ENCODE results near the gene SGSM2.

The SGSM2 gene

DNA sequence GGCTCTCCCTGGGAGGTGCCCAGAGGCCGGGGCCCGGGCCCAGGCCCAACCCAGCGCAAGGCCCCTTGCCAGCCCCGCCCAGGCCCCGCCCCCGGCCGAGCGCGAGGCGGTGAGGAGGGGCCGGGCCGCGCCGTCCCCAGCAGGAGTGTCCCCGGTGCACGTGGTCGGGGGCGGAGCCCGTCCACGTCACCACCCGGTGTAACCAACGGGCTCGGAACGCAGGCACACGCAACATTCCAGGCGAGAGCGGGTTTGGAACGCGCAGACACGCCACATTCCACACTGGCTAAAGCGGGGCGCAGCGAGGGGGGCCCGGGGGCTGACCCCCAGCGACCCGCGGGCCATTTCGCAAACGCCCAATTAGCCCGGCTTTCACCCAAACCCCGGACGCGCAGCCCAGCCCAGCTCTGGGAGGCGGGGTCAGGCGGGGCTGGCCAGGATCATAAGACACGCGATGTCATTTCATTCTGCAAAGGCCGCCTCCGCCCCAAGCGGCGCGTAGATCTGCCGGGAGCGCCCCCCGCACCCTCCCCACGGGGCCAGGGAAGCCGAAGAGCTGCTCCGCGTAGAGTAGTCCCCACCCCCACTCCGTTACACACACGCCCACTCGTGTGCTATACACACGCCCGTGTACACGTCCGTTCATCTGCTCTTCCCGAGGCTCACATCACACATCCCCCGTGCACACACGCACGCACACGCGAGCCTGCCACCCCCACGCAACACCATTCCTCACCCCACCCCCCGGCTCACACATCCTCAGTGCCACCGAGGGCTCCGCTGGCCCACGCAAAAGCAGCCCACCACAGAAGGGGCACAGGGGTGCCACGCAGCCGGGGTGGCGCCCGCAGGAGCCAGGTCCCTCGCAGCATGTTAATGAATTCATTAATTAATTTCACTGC is 62.5 kb downstream of the SGSM2 start:
- DNase-seq (ENCODE audit: low spot score) = peak; percentile 84

DNA sequence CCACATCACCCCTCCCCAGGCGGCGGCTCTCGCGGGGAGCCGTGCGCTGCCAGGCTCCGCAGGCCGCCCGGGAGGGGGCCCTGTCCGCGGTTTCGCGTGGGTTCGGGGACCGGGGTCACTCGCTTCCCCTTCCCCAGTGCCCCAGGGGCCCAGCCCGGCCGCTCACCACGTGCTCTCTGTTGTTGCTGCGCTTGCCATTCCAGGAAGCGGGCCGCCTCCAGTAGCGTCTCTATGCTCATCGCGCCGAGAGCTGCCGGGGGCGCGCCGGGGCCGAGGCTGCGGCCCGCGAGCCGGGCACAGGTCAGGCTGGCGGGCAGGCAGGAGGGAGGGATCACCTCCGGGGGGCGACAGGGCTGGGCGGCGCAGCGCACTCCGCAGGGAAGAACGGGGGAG is 63.2 kb downstream of the SGSM2 start:
- no peak for DNase-seq (ENCODE audit: low spot score)

DNA sequence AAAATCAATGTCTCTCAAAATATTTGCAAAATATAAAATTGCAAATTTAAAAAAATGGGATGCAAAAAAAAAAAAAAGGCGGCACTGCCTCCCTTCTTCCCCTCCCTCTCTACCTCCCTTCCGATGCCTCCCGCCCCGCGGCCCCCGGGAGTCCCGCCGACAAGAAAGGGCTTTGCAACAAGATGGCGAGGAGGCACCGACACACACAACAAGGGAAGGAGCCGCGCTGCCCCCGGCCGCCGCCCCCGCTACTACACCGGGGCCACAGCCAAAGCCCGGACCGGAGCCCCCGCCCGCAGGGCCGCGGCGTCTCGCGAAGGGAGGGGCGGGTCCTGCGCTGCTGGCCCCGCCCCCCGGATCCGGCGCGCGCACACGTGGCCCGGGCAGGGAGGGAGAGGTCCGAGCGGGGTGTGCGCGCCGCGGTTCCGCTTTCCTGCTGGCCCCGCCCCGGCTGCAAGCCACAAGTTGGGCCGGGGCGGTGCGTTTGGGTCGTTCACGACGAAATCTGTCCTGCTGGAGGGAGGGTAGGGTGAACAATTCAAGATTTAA is 63.6 kb downstream of the SGSM2 start, which contains the start of gene MNT:
Gene MNT (minus strand): TSS at position 184 of the 549 bp plus-strand sequence. CDS start 348 bp downstream, outside the sequence.
- peak; percentile 76 for DNase-seq (ENCODE audit: low spot score)

GRCh38 chr17:2401426-2402221 is 64.3 kb downstream of the SGSM2 start:
- DNase-seq (ENCODE audit: low spot score) = peak; percentile 92

DNA sequence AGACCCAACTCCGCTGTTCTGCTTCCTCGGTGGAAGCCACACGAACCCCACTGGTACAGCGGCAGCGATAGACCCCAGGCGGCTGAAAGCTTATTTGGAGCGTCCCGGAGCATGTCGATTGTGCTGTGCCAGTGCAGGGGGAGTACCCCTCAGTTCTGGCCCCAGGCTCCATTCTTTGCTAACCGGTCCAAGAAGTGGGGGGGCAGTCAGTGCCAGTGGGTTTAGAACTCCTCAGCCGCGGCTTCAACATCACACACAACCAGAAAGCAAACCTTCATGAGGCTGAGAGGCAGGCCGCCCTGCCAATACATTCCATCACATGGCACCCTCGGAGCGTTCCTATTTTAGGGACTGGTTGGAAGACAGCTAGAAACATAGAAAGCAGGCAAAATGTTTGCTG is 65.2 kb downstream of the SGSM2 start:
- DNase-seq (ENCODE audit: low spot score) = no peak

GRCh38 chr17:2403044-2403443 is 65.7 kb downstream of the SGSM2 start:
- DNase-seq (ENCODE audit: low spot score) = no peak

DNA sequence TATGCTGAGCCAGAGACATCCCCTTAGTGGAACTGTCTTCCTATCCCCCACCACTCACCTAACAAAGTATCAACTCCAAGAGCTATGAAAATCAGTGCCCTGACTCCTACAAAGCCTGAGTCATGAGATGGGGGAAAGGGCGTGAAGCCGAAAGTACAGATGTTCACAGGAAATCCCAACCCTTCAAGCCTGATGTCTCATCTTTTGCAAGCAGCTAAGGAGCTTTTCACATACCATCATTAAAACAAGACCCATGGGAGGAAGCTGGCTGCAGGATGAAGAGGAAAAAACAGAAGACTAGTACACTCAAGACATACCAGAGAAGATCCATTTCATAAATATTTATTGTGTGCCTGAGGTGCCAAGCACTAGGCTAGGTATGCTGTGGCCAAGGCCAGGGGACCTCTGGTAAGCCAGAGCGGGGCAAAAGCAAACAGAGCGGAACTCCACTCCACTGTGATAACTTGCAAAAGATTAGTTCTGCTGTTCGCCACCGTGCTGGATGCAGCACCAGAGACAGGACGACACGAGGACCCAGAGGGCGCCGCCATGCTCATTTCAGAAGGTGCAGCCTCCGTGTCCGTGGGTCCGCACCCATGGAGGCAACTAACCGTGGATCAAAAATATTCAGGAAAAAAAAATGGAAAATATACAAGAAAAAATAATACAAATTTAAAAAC is 68.1 kb downstream of the SGSM2 start:
- DNase-seq (ENCODE audit: low spot score) = no peak

DNA sequence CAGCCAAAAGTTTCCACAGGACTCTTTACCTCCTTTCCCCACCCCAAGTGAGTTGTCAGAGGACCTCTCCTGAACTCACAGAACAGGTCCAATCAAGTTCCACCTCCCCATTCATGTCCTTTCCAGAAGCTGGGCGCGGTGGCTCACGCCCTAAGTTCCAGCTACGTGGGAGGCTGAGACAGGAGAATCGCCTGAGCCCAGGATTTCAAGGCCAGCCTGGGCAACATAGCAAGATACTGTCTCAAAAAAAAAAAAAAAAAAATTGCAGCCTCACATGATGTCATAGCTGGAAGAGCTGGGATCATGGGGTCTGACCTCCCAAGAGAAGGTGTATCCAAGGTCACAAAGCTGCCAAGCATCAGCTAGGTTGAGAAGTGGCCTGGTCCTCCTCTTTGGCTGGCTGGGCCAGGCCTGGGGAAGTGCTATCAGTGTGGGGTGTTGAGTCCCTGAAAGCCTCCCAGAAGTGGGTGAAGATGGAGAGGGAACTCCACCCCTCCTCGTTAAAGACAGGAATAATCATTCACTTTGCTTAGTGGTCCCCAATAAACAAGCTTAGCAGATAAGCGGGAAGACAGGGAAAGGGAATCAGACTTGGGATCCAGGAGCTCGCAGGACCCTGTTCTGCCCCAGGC is 69.1 kb downstream of the SGSM2 start:
- no peak for DNase-seq (ENCODE audit: low spot score)

- no peak for DNase-seq (ENCODE audit: low spot score)
Measured at GRCh38 chr17:2406903-2407790, 69.8 kb downstream of the SGSM2 start.

- no peak for DNase-seq (ENCODE audit: low spot score)
Measured at GRCh38 chr17:2410951-2411350, 73.7 kb downstream of the SGSM2 start.

DNA sequence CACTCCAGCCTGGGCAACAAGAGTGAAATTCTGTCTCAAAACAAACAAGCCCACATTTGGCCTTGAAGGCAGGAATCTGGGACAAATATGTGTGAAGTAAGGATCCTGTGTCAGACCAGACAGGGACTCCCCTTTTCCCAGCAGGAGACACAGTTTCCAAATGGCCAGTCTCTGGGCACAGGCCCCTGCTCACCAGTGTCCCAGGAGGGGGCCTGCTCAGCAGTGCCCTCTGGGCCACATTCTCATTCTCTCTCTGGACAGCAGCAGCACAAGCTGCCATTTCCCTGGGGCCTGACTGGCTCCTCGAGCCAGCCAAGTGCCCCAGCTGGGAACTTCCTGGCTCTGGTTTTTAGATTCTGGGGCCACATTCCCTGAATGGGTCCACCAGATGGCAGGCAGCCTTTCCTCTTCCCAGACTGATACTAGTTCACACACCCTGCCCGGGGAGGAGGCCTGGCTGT is 75.3 kb downstream of the SGSM2 start:
- DNase-seq (ENCODE audit: low spot score) = no peak

DNA sequence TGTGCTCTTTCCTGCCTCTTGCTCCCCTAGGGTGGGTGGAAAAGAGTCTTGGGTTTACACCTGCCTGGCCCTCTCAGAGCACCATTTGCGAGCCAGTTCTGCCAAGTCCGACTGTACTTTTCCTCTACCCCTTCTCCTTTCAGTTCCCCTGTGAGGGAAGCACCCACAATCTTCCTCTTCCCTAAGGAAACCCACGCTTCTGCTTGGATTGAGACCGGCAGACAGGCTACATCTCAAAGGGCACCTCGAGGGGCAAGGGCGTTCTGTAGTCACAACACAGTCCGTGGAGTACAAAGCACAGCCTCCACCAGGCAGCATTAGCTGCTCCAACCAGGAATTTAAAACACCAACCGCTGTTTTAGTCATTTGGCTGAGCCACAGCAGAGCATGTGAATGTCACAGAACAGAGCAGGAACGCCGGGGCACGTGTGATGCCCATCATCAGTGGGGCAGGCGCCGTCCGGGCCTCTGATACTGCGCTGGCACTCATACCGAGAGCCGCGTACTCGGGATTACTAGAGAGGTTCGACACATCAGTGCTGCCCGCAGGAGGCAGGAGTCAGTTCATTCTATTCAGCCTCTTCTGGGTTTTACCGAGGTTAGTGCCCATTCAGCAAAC is 77.3 kb downstream of the SGSM2 start:
- DNase-seq (ENCODE audit: low spot score) = no peak

DNA sequence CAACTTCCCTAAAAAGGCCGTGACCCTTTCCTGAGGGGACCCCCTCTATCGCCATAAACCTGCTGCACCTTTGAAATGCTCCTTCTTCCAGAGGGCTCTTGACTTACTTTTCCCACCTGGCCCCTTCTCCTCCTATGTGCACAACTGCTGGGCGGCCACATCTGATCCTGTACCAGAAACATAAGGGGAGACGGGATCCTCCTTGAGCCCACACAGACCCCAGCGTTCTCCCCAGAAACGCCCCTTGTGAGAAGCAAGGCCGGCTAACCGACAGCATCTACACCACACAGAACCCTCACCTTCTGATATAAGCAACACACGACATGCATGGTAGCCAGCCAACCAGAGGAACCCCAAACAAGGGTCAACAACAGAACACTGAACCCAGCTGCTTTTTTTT is 77.8 kb downstream of the SGSM2 start:
- no peak for DNase-seq (ENCODE audit: low spot score)

DNA sequence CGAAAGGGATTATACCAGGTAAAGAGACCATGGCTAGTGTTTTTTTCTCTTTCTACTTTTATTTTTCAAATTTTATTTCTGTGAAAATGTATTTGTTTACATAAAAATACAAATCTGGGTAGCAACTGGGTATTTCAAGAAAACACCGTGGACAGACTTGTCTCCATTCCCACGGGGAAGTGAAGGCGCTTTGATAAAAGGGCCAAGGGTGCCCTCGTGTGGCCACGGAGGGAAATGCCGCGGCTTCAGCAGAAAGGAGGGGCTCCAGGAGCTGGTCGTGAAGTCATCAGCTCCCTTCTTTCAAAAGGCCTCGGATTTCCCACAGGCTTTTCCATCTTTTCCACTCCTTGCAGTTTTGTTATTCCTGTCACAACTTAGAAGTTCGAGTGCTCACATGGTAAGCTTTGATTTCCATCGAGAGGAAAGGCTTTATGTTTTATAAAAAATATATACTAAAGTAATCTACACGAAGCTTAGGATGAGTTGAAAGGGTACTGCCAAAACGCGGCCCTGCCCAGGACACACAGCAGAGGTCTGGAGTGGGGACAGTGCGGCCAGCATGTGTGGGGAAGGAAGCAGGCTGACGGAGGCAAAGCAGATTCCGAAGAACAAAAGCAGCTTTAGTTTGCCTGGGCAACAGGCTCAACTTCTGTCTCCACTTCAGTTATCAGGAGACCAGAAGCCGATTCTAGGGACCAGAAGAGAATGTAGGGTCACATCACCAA is 78.9 kb downstream of the SGSM2 start:
- DNase-seq (ENCODE audit: low spot score) = peak; percentile 76

DNA sequence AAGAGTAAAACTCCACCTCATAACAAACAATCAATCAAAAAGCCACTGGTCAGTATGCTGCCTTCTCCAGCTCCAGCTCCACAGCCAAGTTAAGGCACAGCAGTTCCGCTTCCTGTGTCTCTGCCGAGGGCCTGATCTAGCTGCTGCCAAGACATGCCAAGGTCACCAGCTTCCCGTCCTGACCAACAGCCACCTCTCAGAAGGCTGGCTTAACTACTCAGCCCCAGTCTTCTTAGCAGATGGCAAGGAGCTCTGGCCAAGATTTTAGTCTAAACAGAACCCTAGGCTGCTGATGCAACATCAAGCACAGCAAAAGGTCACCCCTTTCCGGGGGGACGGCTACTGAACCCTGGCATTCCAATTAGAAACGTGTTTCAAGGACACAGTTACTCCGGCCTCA is 81.3 kb downstream of the SGSM2 start:
- no peak for DNase-seq (ENCODE audit: low spot score)

DNA sequence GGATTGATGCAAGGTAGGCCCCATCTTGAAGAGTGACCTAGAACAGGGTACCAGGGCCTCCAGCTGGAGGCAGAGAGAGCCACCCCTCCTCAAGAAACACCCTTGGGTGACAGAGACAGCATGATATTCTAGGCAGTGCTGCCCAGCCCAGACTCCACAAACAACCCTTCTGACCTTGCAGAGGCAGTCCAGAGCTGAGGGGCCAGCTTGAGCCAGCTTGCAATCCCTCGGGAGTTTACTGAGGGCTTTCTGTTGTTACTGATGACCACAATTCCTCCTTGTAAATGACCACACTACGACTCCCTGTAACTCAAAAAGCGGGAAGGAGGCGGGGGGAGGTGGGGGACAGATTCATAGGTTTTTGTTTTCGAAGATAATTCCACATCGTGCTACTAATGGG is 82.2 kb downstream of the SGSM2 start:
- no peak for DNase-seq (ENCODE audit: low spot score)

GRCh38 chr17:2420176-2420575 is 82.9 kb downstream of the SGSM2 start:
- DNase-seq (ENCODE audit: low spot score) = no peak

- DNase-seq (ENCODE audit: low spot score) = no peak
Measured at GRCh38 chr17:2421315-2422147, 84.2 kb downstream of the SGSM2 start.

DNA sequence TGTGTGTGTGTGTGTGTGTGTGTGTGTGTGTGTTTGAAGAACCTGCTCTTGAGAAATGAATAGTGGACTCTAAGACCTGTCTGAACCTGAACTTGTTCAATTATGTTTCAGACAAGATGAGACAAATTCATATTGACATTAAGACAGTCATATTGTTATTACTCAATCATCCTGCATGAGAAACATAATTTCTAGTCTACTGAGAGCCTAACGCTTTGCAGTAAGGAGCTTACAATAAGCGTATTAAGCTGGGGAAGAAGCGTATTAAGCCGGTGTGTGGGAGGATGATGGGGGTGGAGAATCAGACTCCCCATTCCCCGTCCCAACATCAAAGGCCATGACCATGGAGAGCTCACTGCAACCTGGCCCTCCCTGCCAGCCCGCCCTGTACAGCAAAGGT is 86.0 kb downstream of the SGSM2 start:
- no peak for DNase-seq (ENCODE audit: low spot score)

Data from HuH-7 (cell line).